Neural progenitor cell (in vitro differentiated cells): ENCODE measurements around the gene SERGEF.

Source experiments
- EZH2 ChIP-seq: fragments of 200-600 bp; sonication (generic); IDR thresholded peaks from 2 replicates; pipeline ENCODE4 v1.6.1; 2017; ENCODE audit warnings: antibody characterized with exemption, mild to moderate bottlenecking, moderate library complexity
- TF ChIP-seq, protein P1 (sequence below): fragments of 200-600 bp; sonication (generic); IDR thresholded peaks from 2 replicates; pipeline ENCODE4 v1.5.1; 2017; ENCODE audit warnings: antibody characterized with exemption, mild to moderate bottlenecking

DNA sequence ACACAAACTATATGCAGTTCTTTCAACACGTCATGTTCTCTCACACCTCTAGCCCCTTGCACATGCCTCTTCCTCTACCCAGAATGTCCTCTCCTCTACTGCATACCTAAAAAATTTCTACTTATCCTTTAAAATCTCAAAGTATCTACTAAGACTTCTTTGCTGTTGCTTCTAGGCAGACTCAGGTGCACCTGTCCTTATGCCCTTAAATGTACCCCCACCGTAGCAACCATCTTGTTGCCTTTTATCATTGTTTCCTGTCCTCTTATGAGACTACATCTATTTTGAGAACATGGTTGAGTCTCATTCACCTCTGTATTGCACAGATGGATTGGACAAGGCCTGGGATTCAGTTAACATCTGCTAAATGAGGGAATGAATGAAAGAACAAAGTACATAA is 134.1 kb downstream of the SERGEF start:
- TF ChIP-seq, protein P1, sequence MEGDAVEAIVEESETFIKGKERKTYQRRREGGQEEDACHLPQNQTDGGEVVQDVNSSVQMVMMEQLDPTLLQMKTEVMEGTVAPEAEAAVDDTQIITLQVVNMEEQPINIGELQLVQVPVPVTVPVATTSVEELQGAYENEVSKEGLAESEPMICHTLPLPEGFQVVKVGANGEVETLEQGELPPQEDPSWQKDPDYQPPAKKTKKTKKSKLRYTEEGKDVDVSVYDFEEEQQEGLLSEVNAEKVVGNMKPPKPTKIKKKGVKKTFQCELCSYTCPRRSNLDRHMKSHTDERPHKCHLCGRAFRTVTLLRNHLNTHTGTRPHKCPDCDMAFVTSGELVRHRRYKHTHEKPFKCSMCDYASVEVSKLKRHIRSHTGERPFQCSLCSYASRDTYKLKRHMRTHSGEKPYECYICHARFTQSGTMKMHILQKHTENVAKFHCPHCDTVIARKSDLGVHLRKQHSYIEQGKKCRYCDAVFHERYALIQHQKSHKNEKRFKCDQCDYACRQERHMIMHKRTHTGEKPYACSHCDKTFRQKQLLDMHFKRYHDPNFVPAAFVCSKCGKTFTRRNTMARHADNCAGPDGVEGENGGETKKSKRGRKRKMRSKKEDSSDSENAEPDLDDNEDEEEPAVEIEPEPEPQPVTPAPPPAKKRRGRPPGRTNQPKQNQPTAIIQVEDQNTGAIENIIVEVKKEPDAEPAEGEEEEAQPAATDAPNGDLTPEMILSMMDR = no peak
- TF ChIP-seq EZH2 = no peak
